Sciatic nerve (tissue), 2 donors: Measurements from ENCODE around the gene CDK16. TPM values are rescaled to one million over a fixed set of nuclear protein-coding genes. Genes with fewer than 3 reads are reported as not detected.

Experiments
- ATAC-seq: fragments of 200-7000 bp; cut with Tn5 transposase; one replicate; pipeline ENCODE4 v1.9.1; 2020; ENCODE audit warnings: mild to moderate bottlenecking, moderate library complexity
- DNase-seq: peaks from one replicate; pipeline ENCODE4 v3.0.0-alpha.2; 2020; ENCODE audit warnings: low spot score
- intact Hi-C: fragments of 100-400 bp; cut with DNase I; formaldehyde crosslinking; loops from one replicate; pipeline ENCODE4 v1.14.2; 2022
- total RNA-seq: library from RNA; stranded (reverse); fragmentation: NEBNext Ultra II Directional; extraction: Animal tissue kit (Norgen Biotek cat#: 25700); gene quantifications from one replicate; pipeline ENCODE4 v1.2.1, GENCODE V29; 2021
- donor health status: DM: no; HTN: no; CAD: no.
- donor health status: DM: no; HTN: no; CAD: no.

The CDK16 gene
- total RNA-seq, 1 donor from 2014 or later = 55.9 TPM

- intact Hi-C loops = loop anchor here (10.0 kb wide), 1 partner anchor 1973 kb away; no protein-coding TSS in a partner anchor
- no peak for ATAC-seq
- DNase-seq = peak; percentile 49
These were observed 3.3 kb downstream of the CDK16 start for GRCh38 chrX:47221756-47222155.

GRCh38 chrX:47222751-47223350, 4.4 kb downstream of the CDK16 start:
- intact Hi-C loops = loop anchor here (10.0 kb wide), 1 partner anchor 1972 kb away; no protein-coding TSS in a partner anchor
- no peak for ATAC-seq
- DNase-seq = no peak

- intact Hi-C loops = loop anchor here (10.0 kb wide), 1 partner anchor 1971 kb away; no protein-coding TSS in a partner anchor
- DNase-seq = no peak
These were observed 5.2 kb downstream of the CDK16 start for GRCh38 chrX:47223476-47224250.

GRCh38 chrX:47224266-47224895, 5.9 kb downstream of the CDK16 start:
- DNase-seq (no peak), ATAC-seq (no peak)
- intact Hi-C loops = loop anchor here (10.0 kb wide), 1 partner anchor 1970 kb away; no protein-coding TSS in a partner anchor

More at GRCh38 chrX:47223476-47224250, 5.2 kb downstream of the CDK16 start:
- no peak for ATAC-seq

- DNase-seq (no peak), ATAC-seq (no peak)
- intact Hi-C loops = loop anchor here (10.0 kb wide), 1 partner anchor 1970 kb away; no protein-coding TSS in a partner anchor
These were observed 6.4 kb downstream of the CDK16 start for GRCh38 chrX:47224896-47225290.

- ATAC-seq (no peak), DNase-seq (no peak)
- intact Hi-C loops = loop anchor here (10.0 kb wide), 1 partner anchor 1969 kb away; no protein-coding TSS in a partner anchor
These were observed 7.6 kb downstream of the CDK16 start for GRCh38 chrX:47226071-47226470.

GRCh38 chrX:47226531-47227333, 8.3 kb downstream of the CDK16 start:
- DNase-seq = no peak

GRCh38 chrX:47227334-47227583, 8.8 kb downstream of the CDK16 start:
- intact Hi-C loops = loop anchor here (10.0 kb wide), 1 partner anchor 1968 kb away; no protein-coding TSS in a partner anchor
- peak; percentile 58 for DNase-seq
- ATAC-seq = no peak

More at GRCh38 chrX:47226531-47227333, 8.3 kb downstream of the CDK16 start:
- intact Hi-C loops = loop anchor here (10.0 kb wide), 1 partner anchor 1968 kb away; no protein-coding TSS in a partner anchor
- no peak for ATAC-seq

- DNase-seq = peak; percentile 55
These were observed 10.2 kb downstream of the CDK16 start for GRCh38 chrX:47228550-47229270.

GRCh38 chrX:47229427-47229826, 10.9 kb downstream of the CDK16 start:
- intact Hi-C loops = loop anchor here (10.0 kb wide), 1 partner anchor 1965 kb away; no protein-coding TSS in a partner anchor
- DNase-seq (peak; percentile 54), ATAC-seq (no peak)

More at GRCh38 chrX:47228550-47229270, 10.2 kb downstream of the CDK16 start:
- intact Hi-C loops = loop anchor here (10.0 kb wide), 1 partner anchor 1966 kb away; no protein-coding TSS in a partner anchor
- ATAC-seq = no peak

- intact Hi-C loops = no loop called here
- ATAC-seq (no peak), DNase-seq (no peak)
These were observed 11.8 kb downstream of the CDK16 start for GRCh38 chrX:47230136-47230868.

GRCh38 chrX:47231167-47231566, 12.7 kb downstream of the CDK16 start:
- ATAC-seq (no peak), DNase-seq (no peak)
- intact Hi-C loops = no loop called here

- intact Hi-C loops = no loop called here
- ATAC-seq = no peak
- DNase-seq = peak; percentile 12
These were observed 13.8 kb downstream of the CDK16 start for GRCh38 chrX:47232197-47232802.

- peak; percentile 64 for ATAC-seq
- DNase-seq = no peak
- intact Hi-C loops = no loop called here
These were observed 14.4 kb downstream of the CDK16 start, which contains the start of gene USP11 for GRCh38 chrX:47232803-47233332. Gene USP11, plus strand, starts transcription at chrX:47233009. Its CDS starts 35 bp downstream, at chrX:47233044.

GRCh38 chrX:47233333-47234113, 15.0 kb downstream of the CDK16 start:
- DNase-seq (peak; percentile 97), ATAC-seq (peak; percentile 96)
- intact Hi-C loops = no loop called here

GRCh38 chrX:47234583-47234982, 16.1 kb downstream of the CDK16 start:
- ATAC-seq (no peak), DNase-seq (no peak)
- intact Hi-C loops = no loop called here
